Glomerular visceral epithelial cell (primary cell): ENCODE measurements around the gene ASCL5.
A peak's percentile ranks its signal among the peaks of the same experiment; 100 is the strongest.

ENCODE experiments used
- DNase-seq: peaks from one replicate; pipeline ENCODE4 v3.0.0-alpha.2; 2016; ENCODE audit errors: extremely low spot score

ASCL5 gene

GRCh38 chr1:201085902-201086735 lies 40.9 kb downstream of the ASCL5 start:
- DNase-seq, result peak; percentile 56

GRCh38 chr1:201084295-201084694 lies 42.7 kb downstream of the ASCL5 start:
- DNase-seq, result no peak

- no peak for DNase-seq
Measured at GRCh38 chr1:201083741-201084140, 43.2 kb downstream of the ASCL5 start.

- DNase-seq, result no peak
Measured at GRCh38 chr1:201080135-201080534, 46.8 kb downstream of the ASCL5 start.

GRCh38 chr1:201077736-201078135 lies 49.2 kb downstream of the ASCL5 start:
- DNase-seq, result no peak

- no peak for DNase-seq
Measured at GRCh38 chr1:201077116-201077515, 49.9 kb downstream of the ASCL5 start.

GRCh38 chr1:201076092-201076491 lies 50.9 kb downstream of the ASCL5 start:
- no peak for DNase-seq

- DNase-seq, result peak; percentile 47
Measured at GRCh38 chr1:201074018-201074417, 53.0 kb downstream of the ASCL5 start.

GRCh38 chr1:201072922-201073321 lies 54.1 kb downstream of the ASCL5 start:
- no peak for DNase-seq

GRCh38 chr1:201072149-201072548 lies 54.8 kb downstream of the ASCL5 start:
- peak; percentile 42 for DNase-seq

- no peak for DNase-seq
Measured at GRCh38 chr1:201069636-201070035, 57.3 kb downstream of the ASCL5 start.

GRCh38 chr1:201068976-201069375 lies 58.0 kb downstream of the ASCL5 start:
- DNase-seq, result no peak

- DNase-seq, result no peak
Measured at GRCh38 chr1:201066986-201067385, 60.0 kb downstream of the ASCL5 start.

GRCh38 chr1:201065686-201066085 lies 61.3 kb downstream of the ASCL5 start:
- no peak for DNase-seq

GRCh38 chr1:201064806-201065205 lies 62.2 kb downstream of the ASCL5 start:
- DNase-seq, result no peak
